NCI-H187 treated with DMSO at 0.1 percent for 48 hours (cell line): Measurements from ENCODE around the gene CATSPER4.
A peak's percentile ranks its signal among the peaks of the same experiment; 100 is the strongest.
"Not testable (repeated sequence)": the region's sequence is repeated elsewhere in the genome, so short reads cannot be mapped to it uniquely, and the experiment has no call there.

Experiments used
- DNase-seq: peaks from one replicate; lab custom pipeline; 2025; lab: John Stamatoyannopoulos, UW

CATSPER4 gene

GRCh38 chr1:26195805-26196204 is 5.4 kb downstream of the CATSPER4 start:
- DNase-seq, result no peak

DNA sequence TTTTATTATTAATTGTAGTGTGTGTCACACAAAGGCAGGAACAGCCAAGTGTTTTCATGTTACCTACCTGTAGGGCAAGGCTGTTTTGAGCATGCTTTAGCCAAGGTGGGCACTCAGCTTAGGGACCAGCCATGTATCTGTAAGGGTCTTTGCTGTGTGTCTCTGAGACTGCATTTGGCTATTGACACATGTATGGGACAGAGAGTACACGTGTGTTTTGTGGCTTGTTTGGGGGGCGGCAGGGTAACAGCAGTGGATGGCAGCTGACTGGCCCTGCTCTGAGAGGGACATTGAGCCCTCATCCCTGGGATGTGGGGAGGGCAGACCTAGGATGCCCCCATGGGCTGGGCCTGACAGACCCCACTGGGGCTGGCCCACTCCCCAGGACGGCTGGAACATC is 6.9 kb downstream of the CATSPER4 start:
- DNase-seq, result no peak

GRCh38 chr1:26197813-26198212 is 7.4 kb downstream of the CATSPER4 start:
- DNase-seq, result no peak

- DNase-seq, result no peak
These were observed 10.0 kb downstream of the CATSPER4 start for GRCh38 chr1:26200413-26200812.

DNA sequence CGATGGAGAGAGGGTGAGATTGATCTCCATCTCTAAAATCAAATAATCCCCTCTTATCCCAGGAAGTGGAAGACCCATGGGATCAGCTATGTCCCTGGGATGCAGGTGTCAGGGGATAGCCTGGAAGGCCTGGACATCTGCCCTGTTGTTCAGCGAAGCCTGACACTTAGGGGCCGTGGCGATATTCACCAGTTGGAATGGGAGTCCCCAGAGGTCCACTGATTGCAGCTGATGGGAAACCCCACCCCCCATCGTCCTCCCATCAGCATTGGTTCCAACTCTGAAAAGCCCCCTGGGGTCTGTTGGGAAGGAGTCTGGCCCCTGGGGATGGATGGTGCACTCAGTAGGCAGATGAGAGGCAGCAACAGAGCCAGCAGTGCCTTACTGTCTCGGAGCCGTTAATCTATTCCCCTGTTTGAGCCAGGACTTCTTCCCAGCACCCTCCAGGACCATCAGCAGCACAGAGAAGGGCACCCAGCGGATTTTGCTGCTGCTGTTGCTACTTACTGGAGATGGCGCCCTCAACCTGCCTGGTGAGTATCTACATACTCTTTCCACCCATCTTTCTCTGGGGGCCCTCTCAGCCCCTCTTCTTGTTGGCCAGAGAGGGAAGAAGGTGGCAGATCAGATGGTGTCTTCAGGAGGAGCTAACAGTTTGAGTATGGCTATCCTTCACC is 13.4 kb downstream of the CATSPER4 start:
- no peak for DNase-seq

GRCh38 chr1:26210147-26210870 is 19.9 kb downstream of the CATSPER4 start:
- no peak for DNase-seq

- DNase-seq, result no peak
These were observed 22.3 kb downstream of the CATSPER4 start for GRCh38 chr1:26212726-26213125.

GRCh38 chr1:26213335-26213905 is 23.0 kb downstream of the CATSPER4 start:
- DNase-seq, result no peak

- no peak for DNase-seq
These were observed 24.8 kb downstream of the CATSPER4 start for GRCh38 chr1:26215246-26215645.

DNA sequence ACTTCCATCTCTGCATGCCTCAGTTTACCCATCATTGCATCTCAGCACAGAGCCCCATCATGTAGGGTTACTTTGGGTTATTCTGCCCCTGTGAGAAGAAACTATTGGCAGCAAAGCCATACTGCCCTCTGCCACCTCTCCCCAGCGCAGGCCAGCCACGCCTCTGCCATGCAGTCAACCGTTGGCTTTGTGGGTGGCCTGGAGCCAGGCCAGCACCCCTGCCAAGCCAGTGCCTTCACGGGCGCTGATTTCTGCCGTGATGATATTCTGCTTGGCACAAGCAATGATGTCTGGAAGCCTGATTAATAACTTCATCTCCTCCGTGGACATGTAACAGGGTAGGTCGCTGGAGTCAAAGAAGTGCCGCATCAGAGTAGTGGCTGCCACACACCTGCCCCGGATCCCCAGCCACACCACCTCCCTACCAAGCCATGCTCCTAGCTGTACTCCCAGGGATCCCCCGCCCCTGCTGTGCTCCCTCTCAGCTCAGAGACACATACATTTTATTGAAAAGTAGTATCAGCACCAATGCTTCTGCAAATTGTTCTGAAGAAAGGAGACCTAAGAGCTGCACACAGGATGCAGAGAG is 28.6 kb downstream of the CATSPER4 start:
- no peak for DNase-seq

- DNase-seq, result no peak
These were observed 30.0 kb downstream of the CATSPER4 start for GRCh38 chr1:26220199-26220912.

GRCh38 chr1:26221094-26221493 is 30.7 kb downstream of the CATSPER4 start:
- no peak for DNase-seq

GRCh38 chr1:26224606-26225005 is 34.2 kb downstream of the CATSPER4 start:
- DNase-seq, result no peak

GRCh38 chr1:26225033-26225831 is 34.8 kb downstream of the CATSPER4 start:
- DNase-seq, result no peak

GRCh38 chr1:26230682-26231081 is 40.3 kb downstream of the CATSPER4 start:
- DNase-seq, result not testable (repeated sequence)

DNA sequence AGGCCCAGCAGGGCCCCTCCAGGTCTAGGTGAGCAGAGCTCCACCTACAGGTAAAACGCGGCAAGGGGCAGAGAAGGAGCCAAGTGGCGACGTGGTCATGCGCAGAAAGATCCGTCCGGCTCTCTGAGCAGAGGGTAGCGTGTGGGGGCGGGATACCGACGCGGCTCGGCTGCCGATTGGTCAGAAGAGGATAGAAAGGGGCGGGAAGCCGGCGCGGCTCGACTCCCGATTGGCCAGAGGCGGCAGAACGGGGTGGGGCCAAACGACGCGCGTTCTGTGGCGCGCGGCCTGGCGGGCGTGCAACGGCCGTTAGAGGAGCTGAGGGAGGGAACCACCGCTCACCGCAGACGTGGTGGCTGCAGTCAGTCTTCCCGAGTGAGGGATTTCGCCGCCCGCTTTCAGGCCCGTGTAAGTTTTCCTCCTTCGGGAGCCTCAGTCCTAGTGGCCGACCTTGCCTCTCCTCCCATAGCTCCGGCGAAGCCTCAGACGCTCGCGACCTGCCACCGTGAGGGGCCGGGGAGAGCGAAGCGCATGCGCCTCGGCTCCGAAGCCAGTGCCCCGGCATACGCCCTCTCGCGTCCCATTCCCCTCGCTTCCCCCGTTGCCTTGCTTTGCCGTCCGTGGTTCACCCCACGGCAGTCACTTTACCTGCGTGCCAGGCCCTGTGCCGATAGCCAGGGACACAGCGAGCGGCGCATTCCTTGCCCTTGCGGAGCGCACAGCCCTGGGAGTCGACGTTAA is 43.7 kb downstream of the CATSPER4 start, which contains the start of gene CEP85:
CEP85 (plus strand) TSS at position 298 of the 741 bp plus-strand sequence. CDS start 5,584 bp downstream, outside the sequence.
- DNase-seq, result peak; percentile 87

- DNase-seq, result no peak
These were observed 44.4 kb downstream of the CATSPER4 start for GRCh38 chr1:26234644-26235370.

- no peak for DNase-seq
These were observed 47.0 kb downstream of the CATSPER4 start for GRCh38 chr1:26237230-26237966.

- no peak for DNase-seq
These were observed 49.5 kb downstream of the CATSPER4 start for GRCh38 chr1:26239936-26240335.
